BE2C (cell line): ENCODE results near the gene IQCF5.

Experiments
- DNase-seq: peaks from one replicate; pipeline ENCODE4 v3.0.0-alpha.2; 2020
- H3K27me3 ChIP-seq: fragments of 250-450 bp; sonication (Bioruptor Pico); 2 replicates; pipeline ENCODE4 v1.5.1; 2020; ENCODE audit warnings: mild to moderate bottlenecking
- H3K36me3 ChIP-seq: fragments of 250-450 bp; sonication (Bioruptor Pico); 2 replicates; pipeline ENCODE4 v1.5.1; 2020; ENCODE audit warnings: mild to moderate bottlenecking
- H3K4me1 ChIP-seq: fragments of 250-450 bp; sonication (Bioruptor Pico); 2 replicates; pipeline ENCODE4 v1.5.1; 2020
- H3K4me3 ChIP-seq: 2 replicates; pipeline ENCODE4 v1.5.1; 2011; ENCODE audit warnings: low read depth, low read length
- H3K9me3 ChIP-seq: fragments of 250-450 bp; sonication (Bioruptor Pico); 2 replicates; pipeline ENCODE4 v1.5.1; 2020
- CTCF ChIP-seq: IDR thresholded peaks from 2 replicates; pipeline ENCODE4 v1.5.1; 2012; ENCODE audit warnings: mild to moderate bottlenecking, low read depth, low read length

Gene IQCF5

DNA sequence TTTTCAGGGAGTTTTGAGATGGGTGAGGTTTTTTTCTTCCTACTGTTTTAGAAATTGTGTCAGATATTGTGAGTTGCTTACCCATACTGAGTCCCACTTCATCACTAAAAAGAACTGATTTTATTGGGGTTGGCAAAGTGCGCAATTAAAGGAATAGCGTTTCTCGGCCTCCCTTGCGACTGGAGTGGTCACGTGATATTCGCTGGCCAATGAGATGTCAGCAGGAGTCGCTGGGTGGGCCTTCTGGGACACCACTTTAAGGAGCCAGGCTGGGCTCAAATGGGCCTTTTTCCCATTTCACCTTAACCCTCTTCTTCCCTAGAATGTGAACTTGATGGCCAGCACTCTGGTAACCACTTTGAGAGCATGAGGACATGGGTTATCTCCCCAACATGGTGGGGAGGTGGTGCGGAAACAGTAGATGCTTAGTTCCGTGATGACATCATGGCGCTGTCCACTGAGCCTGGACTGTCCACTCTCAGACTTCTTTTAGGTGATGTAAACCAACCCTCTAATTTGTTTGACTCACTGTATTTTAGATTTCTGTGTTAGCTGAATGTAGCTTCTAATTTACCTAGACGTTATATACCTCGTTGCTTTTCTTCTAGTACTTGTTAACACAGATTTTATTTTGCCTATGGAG is 13.2 kb upstream of the IQCF5 start:
- Histone ChIP-seq H3K36me3 (no peaks in the 10 kb centered on the region), H3K27me3 (no peaks in the 10 kb centered on the region), H3K4me1 (no peaks in the 10 kb centered on the region), H3K9me3 (no peaks in the 10 kb centered on the region), H3K4me3 (no peak overlapping the region)
- no peak for DNase-seq
- no peak for TF ChIP-seq CTCF

DNA sequence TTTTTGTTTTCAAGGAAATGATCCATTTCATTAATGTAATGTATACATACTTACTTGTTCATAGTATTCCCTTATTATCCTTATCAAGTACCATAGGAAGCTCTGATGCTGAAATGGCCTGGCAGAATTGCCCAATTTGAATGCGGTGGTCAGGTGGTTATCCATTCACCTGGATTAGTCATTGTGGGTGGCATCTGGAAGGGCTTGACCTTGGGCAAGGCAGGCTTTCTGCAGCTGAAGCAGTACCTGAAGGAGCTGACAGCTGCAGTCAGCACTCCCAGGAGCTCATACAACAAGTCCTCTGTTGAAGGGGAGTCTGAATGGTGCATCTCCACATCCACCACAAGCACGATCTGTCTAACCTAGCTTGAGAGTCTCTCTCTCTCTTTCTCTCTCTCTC is 12.2 kb upstream of the IQCF5 start:
- Histone ChIP-seq H3K36me3 (no peaks in the 10 kb centered on the region), H3K9me3 (no peaks in the 10 kb centered on the region), H3K27me3 (no peaks in the 10 kb centered on the region), H3K4me1 (no peaks in the 10 kb centered on the region), H3K4me3 (no peak overlapping the region)
- no peak for DNase-seq
- no peak for TF ChIP-seq CTCF

- no peak for TF ChIP-seq CTCF
- Histone ChIP-seq H3K36me3 (no peaks in the 10 kb centered on the region), H3K4me1 (no peaks in the 10 kb centered on the region), H3K9me3 (no peaks in the 10 kb centered on the region), H3K4me3 (no peak overlapping the region), H3K27me3 (no peaks in the 10 kb centered on the region)
- DNase-seq, result no peak
Observed at GRCh38 chr3:51886447-51886846, 11.0 kb upstream of the IQCF5 start.

DNA sequence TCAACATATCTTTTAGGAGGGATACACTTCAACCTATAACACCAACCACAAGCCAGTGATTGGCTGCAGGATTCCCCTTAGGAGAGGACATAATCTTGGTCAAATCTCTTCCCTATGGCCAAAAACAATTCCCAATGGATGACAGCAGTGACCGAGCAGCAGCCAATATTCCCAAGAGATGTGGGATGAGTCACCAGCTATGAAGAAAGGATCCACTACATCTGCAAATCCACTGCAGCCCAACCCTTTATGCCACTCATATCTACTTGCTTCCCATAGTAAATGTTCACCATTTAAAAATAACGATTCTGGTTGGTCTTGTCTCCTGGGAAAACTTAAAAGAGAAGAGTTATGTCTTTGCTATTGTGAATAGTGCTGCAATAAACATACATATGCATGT is 4.5 kb upstream of the IQCF5 start:
- no peak for DNase-seq
- TF ChIP-seq CTCF, result no peak
- Histone ChIP-seq H3K4me1 (no peaks in the 10 kb centered on the region), H3K9me3 (no peaks in the 10 kb centered on the region), H3K27me3 (no peaks in the 10 kb centered on the region), H3K36me3 (no peaks in the 10 kb centered on the region), H3K4me3 (no peak overlapping the region)

DNA sequence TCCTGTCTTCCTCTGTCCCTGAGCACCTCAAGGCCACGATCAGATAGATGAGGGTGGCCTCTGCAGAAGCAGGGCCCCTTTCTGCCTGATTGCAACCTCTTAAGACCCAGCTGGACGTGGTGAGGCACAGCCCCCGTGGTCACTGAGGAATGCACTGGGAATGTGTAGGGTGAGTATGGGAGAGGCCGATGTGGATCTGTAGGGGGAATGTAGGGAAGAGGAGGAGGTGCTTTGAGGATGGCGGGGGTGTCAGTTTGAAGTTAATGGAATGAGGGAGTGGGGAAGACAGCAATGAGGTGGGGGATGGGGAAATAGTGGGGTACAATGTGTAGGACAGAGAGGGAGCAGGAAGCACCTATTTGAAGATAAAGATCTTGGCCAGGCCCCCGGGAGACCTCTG is 785 bp upstream of the IQCF5 start:
- no peaks in the 10 kb centered on the region for H3K9me3 ChIP-seq
- no peak for TF ChIP-seq CTCF
- H3K27me3 ChIP-seq, result no peaks in the 10 kb centered on the region
- no peak for DNase-seq
- H3K4me3 ChIP-seq, result no peak overlapping the region
- H3K36me3 ChIP-seq, result no peaks in the 10 kb centered on the region
- no peaks in the 10 kb centered on the region for H3K4me1 ChIP-seq

DNA sequence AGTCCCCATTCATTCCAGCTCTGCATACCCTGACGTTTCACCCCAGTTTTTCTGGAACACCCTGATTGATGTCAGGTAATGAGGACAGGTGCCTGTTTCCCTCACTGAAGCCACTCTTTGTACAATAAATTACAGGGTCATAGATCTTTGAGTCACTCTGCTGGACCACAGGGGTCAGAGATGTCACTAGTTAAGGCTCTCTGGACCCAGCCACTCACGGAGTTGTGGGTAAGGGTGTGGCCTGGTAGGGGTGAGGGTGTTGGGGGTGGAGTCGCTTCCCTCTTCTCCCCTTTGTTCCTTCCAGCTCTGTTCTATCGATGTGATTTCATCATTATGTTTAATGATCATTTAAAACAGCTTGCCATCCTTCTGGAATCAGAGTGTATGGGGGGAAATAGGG is 512 bp downstream of the IQCF5 start:
- Histone ChIP-seq H3K9me3 (no peaks in the 10 kb centered on the region), H3K36me3 (no peaks in the 10 kb centered on the region), H3K4me1 (no peaks in the 10 kb centered on the region), H3K4me3 (no peak overlapping the region), H3K27me3 (no peaks in the 10 kb centered on the region)
- no peak for TF ChIP-seq CTCF
- DNase-seq, result no peak
